ENCODE results near the gene LYRM2.

Gene LYRM2

GRCh38 chr6:89680150-89680549 is 41.6 kb upstream of the LYRM2 start:
- DNase-seq (ENCODE audit: low spot score) = no peak
- no peak overlapping the region for H3K27ac ChIP-seq
- CTCF ChIA-PET = no interaction called here
- TF ChIP-seq CTCF (conservative IDR thresholded peaks at IDR 0.05; ENCODE audit: low read depth) = no peak
- POLR2A ChIA-PET (ENCODE audit: low non-redundant PET) = no interaction called here

GRCh38 chr6:89679215-89680120 is 40.9 kb upstream of the LYRM2 start:
- CTCF ChIA-PET = no interaction called here
- no peak for TF ChIP-seq CTCF (conservative IDR thresholded peaks at IDR 0.05; ENCODE audit: low read depth)
- no peak for DNase-seq (ENCODE audit: low spot score)
- no peak overlapping the region for H3K27ac ChIP-seq
- POLR2A ChIA-PET (ENCODE audit: low non-redundant PET) = no interaction called here

GRCh38 chr6:89678531-89678930 is 40.0 kb upstream of the LYRM2 start:
- CTCF ChIA-PET = no interaction called here
- H3K27ac ChIP-seq = no peak overlapping the region
- TF ChIP-seq CTCF (conservative IDR thresholded peaks at IDR 0.05; ENCODE audit: low read depth) = no peak
- POLR2A ChIA-PET (ENCODE audit: low non-redundant PET) = no interaction called here
- no peak for DNase-seq (ENCODE audit: low spot score)

GRCh38 chr6:89675949-89676748 is 37.6 kb upstream of the LYRM2 start:
- H3K27ac ChIP-seq = no peak overlapping the region
- POLR2A ChIA-PET (ENCODE audit: low non-redundant PET) = no interaction called here
- no peak for DNase-seq (ENCODE audit: low spot score)
- CTCF ChIA-PET = no interaction called here
- TF ChIP-seq CTCF (conservative IDR thresholded peaks at IDR 0.05; ENCODE audit: low read depth) = no peak

GRCh38 chr6:89670935-89671565 is 32.5 kb upstream of the LYRM2 start:
- no peak overlapping the region for H3K27ac ChIP-seq
- ChIA-PET CTCF (interaction anchor here (0.6 kb wide), 1 partner anchor 516 kb away, joined by 6 read pairs; no protein-coding TSS in a partner anchor), POLR2A (ENCODE audit: low non-redundant PET) (no interaction called here)
- DNase-seq (ENCODE audit: low spot score) = no peak
- no peak for TF ChIP-seq CTCF (conservative IDR thresholded peaks at IDR 0.05; ENCODE audit: low read depth)

- DNase-seq (ENCODE audit: low spot score) = no peak
- ChIA-PET POLR2A (ENCODE audit: low non-redundant PET) (no interaction called here), CTCF (interaction anchor here (0.9 kb wide), 1 partner anchor 24 kb away, joined by 3 read pairs; no protein-coding TSS in a partner anchor)
- TF ChIP-seq CTCF (conservative IDR thresholded peaks at IDR 0.05; ENCODE audit: low read depth) = no peak
- H3K27ac ChIP-seq = no peak overlapping the region
Observed at GRCh38 chr6:89669002-89669401, 30.5 kb upstream of the LYRM2 start.

Data from RWPE1 (cell line).